GM13977 (cell line): ENCODE data around the gene EOLA1.
"Not testable (repeated sequence)": the region's sequence is repeated elsewhere in the genome, so short reads cannot be mapped to it uniquely, and the experiment has no call there.

Experiments used
- DNase-seq: peaks from one replicate; pipeline ENCODE4 v3.0.0; 2012; ENCODE audit warnings: low spot score
- CTCF ChIP-seq: IDR thresholded peaks from 2 replicates; pipeline ENCODE4 v1.5.1; 2012; ENCODE audit warnings: mild to moderate bottlenecking, control low read depth; ENCODE audit not compliant: insufficient read depth; ENCODE audit errors: extremely low read depth, missing control alignments
- in situ Hi-C: fragments of 300-500 bp; cut with MboI; formaldehyde crosslinking; loops from one replicate; pipeline ENCODE4 v1.12.0; 2022; ENCODE audit warnings: low sequenced_read_pairs, low pct_unique_long_range_greater_than_20kb, mixed read lengths, inconsistent platforms; ENCODE audit not compliant: unreplicated experiment

The EOLA1 gene

DNA sequence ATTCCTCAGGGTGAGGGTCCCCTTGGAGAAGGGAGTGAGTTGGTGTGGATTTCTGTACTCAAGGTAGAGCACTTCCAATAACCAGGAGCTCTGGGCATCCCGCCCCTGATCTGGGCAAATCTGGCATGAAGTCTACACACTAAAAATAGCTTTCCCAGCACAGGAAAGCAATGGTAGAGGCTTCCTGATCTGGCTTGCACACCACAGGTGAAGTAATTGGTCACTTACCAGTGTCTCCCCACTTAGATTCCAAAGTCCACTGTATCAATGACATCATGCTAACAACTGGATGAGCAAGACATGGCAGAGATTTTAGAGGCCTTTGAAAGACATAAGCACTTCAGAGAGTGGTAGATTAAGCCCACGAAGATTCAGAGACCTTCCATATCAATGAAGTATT is 17.9 kb upstream of the EOLA1 start:
- no peak for DNase-seq
- TF ChIP-seq CTCF: no peak
- in situ Hi-C loops: no loop called here

DNA sequence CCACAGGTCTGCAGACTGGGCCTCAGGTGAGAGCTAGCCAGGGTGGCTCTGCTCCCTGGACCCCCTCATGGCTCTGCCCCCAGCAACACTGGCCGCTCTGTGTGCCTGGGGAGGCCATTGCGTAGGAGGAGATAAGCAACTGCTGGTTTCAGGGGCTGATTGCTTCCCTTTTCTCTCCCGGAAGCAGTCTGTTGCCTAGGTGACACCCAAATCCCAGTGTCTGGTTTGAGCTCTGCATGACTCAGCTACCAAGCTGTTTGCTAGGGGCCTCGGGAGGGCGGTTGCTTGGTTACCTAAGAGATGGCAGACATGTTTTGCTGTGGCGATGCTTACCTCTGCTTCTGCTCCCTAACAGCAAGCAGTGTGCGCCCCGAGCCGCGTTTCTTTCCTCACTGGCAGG is 15.4 kb upstream of the EOLA1 start:
- DNase-seq, in situ Hi-C loops: not testable (repeated sequence)

DNA sequence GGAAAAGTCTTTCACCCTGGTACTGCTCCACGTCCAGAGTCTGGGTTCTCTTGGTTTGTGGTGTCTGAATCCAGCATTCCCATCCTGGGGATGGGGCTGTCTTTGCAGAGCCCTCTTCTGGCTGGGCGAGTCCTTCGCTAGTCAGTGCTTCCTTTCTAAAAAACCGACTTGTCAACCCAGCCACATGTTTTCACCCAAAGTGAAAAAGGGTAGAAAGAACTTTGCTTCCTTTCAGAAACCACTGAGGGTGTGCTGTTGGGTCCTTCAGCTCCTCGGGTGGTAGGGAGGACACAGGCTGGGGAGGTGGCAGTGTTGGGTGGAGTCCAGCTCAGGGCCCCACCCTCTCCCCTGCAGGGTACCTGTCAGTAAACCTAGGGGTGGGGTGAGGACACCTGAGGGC is 14.9 kb upstream of the EOLA1 start:
- DNase-seq, in situ Hi-C loops: not testable (repeated sequence)

- DNase-seq, in situ Hi-C loops: not testable (repeated sequence)
These were observed 14.3 kb upstream of the EOLA1 start for GRCh38 chrX:149526318-149527033.

GRCh38 chrX:149527705-149528104 is 13.1 kb upstream of the EOLA1 start:
- in situ Hi-C loops: no loop called here
- peak; percentile 56 for TF ChIP-seq CTCF
- no peak for DNase-seq

- TF ChIP-seq CTCF: no peak
- DNase-seq: no peak
- in situ Hi-C loops: no loop called here
These were observed 12.4 kb upstream of the EOLA1 start for GRCh38 chrX:149528381-149528780.

- TF ChIP-seq CTCF: no peak
- in situ Hi-C loops: no loop called here
These were observed 9.2 kb upstream of the EOLA1 start for GRCh38 chrX:149531599-149531998.

DNA sequence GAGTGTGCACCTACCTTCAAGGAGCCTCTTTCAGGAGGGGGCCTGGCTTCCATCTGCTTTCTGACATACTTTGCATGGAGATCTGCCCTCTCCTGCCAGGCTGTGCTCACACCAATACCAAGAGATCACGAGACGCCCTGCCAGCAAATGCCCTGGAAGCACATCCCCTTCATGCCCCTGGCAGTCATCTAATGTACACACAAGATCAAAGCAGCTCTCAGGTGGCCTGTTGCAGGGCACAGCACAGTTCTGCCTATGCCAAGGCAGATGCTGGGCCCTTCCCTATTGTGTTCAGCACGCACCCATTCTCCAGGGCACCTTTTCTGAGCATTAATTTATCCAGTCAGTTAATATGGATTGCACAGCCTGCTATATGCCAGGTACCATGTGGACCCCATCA is 7.9 kb upstream of the EOLA1 start:
- in situ Hi-C loops, DNase-seq: not testable (repeated sequence)

More at GRCh38 chrX:149531599-149531998, 9.2 kb upstream of the EOLA1 start:
- no peak for DNase-seq

GRCh38 chrX:149533999-149534398 is 6.8 kb upstream of the EOLA1 start:
- DNase-seq, in situ Hi-C loops: not testable (repeated sequence)

GRCh38 chrX:149534926-149535602 is 5.7 kb upstream of the EOLA1 start:
- in situ Hi-C loops, DNase-seq: not testable (repeated sequence)

DNA sequence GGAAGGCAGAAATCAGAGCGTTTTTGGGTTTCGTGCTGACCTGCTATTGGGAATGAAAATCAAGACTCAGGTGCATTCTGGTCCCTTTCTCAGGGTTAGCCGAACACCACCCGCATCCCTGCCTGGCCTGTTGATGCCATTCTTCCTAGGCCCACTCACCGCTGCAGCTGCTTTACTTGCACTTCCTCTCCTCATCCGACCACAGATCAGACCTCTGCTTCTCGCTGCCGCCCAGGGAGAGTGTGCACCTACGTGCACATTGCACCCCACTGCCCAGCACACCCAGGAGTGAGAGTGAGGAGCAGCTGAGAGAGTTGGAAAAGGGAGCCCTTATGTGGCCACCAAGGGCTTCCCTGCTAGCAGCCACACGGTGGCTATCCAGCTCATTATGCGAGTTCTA is 3.3 kb upstream of the EOLA1 start:
- in situ Hi-C loops, DNase-seq: not testable (repeated sequence)
